GM18861 (cell line): ENCODE measurements around the gene RGL1.

Source experiments
- ATAC-seq: cut with Tn5 transposase; IDR thresholded peaks from one replicate; pipeline ENCODE4 v1.9.1; 2021; ENCODE audit not compliant: unreplicated experiment

The RGL1 gene

DNA sequence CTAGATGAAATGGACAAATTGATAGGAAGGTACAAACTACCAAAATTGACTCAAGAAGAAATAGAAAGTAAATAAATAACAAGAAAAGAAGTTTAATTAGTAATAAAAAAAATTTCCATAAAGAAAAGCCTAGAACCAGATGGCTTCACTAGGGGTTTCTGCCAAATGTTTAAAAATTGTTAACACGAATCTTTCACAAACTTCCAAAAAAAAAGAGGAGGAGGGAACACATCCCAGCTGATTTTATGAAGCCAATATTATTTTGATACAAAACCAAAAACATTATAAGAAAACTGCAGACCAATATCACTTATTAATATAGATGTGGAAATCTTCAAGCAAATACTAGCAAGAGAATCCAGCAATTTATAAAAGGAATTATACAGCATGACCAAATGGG is 143.1 kb downstream of the RGL1 start:
- no peak for ATAC-seq

DNA sequence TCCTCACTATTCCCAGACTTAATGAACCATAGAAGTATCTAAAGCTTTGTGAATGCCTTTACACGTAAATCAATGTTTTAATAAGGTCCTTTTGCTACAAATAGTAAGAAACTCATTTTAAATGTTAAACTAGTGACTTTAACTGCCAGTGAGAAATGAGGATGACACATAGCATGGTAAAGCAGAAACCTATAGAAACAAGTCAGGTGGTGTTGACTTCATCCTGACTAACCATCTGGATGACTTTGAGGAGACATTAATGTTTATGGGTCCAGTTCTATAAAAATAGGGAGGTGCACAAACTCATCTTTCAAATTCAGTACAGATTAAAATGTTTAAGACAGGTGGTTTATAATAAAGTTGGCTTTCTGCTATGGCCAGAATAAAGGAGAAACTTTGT is 147.2 kb downstream of the RGL1 start:
- no peak for ATAC-seq

DNA sequence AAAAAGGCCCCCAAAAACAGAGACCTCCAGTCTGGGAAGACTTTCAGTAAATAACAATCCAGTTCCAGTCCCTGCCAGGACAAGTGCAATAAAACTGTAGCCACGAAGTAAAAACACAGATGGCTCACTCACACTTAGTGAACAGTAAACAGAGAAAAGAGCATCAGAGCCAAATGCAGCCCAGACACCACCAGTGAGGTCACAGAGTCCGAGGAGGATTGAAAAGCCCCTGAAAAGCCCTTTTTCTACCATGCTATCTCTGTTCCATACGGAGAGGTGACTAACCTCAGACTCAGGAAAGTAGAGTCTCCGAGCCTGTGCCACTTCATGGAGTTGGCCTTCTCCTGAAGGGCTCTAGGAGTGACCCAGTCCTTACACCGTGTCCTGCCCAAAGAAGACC is 148.1 kb downstream of the RGL1 start:
- no peak for ATAC-seq

DNA sequence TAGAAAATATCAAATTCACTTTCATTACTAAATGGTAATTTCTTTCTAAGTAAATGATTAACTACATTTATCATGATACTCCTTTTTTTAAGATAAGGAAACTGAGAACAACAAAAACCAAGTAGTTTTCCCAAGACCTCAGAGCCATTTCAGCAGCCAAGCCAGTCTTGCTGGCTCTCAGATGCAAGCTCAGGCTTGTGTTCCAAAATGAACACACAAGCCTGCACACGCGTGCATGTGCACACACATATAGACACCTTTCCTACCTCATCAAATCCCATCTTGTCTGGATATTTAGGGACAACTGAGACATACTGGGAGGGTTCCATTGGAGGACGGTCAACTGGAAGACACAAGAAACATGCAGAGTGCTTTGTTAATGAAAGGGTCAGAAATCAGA is 149.6 kb downstream of the RGL1 start:
- no peak for ATAC-seq

DNA sequence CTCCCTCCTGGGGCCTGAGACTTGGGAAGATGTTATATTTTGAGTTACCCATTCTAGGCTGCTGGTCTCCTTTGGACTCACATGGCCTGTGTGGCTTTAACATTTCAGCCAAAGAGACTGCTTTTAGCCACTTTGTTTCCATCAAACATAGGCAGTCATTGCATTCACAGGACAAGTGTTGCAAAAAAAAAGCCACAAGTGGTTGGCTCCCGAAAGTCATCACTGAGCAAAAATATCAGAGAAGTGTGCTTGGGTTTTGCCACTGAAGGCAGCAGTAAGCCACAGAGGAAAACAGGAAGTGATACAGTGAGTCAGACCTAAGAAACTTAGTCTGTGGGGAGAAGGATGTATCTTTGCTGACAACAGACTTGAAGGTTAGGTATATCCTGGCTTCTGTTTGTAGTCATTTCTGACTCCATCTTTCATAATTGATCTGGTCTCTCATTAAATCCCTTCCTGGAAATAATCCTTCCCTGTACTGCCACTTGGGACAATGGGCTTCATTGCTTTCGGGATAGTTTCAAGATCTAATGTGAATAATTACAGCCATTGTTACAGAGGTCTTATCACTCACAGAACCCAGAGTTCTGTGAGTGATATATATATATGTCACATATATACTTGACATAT is 151.8 kb downstream of the RGL1 start:
- ATAC-seq = peak; percentile 99

DNA sequence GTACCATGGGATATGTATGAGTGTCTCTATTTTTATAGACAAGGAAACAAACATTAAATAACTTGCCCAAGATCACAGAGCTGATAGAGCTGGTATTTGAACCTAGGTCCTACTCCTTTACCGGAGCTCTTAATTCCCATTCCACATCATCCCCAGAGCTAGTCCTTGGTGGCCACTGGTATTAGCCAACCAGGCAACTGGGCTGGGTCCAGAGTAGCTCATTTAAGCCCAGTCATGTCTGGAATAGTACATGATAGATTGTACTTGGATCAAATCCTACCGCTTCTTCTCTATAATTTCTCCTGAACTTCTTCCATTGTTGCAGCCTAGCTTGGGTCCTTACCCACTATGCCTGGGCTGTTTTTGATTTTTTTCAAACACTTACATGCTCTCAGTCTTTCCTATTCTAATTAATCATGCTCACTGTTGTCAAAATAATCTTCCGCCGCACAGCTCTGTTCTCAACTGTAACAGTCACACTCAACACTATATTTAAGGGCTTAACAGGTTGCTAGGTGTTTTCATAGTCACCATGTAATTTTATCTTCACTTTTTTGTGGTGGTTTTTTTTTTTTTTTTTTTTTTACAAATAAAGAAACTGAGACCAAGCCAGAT is 152.4 kb downstream of the RGL1 start:
- no peak for ATAC-seq

DNA sequence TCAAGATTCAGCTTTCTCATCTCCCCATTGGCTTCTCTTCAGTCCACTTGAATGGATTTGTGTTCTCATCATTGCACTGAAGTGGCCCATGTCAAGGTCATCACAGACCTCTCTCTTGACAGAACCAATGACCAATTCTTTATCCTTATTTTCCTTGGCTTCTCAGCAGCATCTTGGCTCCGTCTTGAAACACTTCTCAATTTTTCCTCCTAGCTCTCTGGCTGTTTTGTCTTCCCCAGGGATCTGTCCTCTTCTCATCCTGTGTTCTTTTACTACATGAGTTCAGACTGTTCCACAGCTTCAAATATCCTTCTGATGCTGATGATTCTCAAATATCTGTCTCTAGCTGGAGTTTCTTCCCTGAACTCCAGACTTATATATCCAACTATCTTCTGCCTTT is 154.0 kb downstream of the RGL1 start:
- ATAC-seq = no peak

DNA sequence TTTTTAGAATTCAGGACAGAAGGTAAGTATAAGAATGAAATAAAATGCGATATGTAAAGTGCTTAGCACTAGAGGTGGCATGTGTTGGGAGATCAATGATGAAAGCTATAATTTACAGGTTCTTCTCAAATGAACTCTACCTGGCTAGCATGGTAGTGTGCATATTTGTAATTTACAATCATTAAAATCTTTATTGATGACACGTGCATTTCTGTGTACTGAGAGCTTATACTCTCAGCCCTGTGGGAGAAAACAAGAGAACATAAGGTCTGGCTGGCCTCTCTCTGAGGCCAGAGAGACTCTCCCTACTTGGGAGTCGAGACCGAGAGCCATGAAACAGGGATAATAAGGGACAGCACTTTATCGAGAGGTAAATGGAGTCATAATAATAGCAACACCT is 156.2 kb downstream of the RGL1 start:
- ATAC-seq = no peak

DNA sequence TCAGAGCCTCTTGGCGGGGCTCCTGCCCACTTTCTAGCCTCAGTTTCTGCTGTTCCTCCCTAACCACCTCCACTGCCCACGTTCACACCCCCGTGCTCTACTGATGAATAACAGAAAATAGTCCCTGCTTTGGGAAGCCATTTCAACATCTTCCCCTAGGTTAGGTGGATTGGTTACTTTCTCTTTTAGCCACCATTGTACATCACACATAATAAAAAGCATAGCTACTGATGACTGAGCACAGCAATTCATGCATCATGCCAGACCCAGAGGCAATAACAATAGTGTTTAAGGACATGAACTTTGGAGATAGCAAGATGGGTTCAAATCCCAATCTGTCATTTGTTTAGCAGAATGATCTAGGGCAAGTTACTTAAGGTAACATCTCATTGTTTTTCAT is 158.0 kb downstream of the RGL1 start:
- no peak for ATAC-seq

- no peak for ATAC-seq
Measured at GRCh38 chr1:183965726-183966125, 160.8 kb downstream of the RGL1 start.

DNA sequence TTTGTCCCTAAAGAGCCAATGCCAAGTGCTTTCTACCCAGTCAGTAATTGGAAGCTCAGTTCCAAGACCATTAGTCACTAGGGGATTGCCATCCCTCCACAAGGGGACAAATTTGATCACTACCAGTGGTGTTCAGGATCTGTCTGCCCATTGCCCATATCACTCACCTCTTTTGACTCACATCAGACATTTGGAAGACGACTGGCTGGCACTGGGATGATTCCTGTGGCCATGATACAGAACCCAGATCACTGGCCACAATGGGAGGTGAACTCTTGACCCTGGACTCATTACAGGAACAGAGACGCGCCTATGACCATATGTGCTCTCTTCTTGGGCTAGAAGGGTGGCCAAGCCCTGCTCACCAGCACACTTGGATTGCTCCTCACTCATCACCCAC is 161.6 kb downstream of the RGL1 start:
- ATAC-seq = no peak

DNA sequence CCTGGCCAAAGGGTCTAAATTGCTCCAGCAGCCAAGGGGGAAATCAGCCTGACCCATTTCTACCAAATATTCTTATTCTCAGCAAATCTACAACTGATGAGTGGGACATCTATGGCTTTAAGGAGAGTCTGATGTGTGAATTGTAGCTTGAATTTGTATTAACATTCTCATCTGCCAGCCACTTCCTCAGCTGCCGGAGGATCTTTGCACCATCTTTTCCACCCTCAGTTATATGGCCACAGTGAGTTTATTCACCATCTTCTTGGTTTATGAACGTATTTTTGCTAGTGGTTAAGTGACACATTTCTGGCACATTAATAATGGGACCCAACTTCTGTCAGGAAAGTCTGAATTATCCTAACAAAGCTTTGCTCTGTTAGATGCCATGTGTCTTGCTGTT is 163.0 kb downstream of the RGL1 start:
- no peak for ATAC-seq

DNA sequence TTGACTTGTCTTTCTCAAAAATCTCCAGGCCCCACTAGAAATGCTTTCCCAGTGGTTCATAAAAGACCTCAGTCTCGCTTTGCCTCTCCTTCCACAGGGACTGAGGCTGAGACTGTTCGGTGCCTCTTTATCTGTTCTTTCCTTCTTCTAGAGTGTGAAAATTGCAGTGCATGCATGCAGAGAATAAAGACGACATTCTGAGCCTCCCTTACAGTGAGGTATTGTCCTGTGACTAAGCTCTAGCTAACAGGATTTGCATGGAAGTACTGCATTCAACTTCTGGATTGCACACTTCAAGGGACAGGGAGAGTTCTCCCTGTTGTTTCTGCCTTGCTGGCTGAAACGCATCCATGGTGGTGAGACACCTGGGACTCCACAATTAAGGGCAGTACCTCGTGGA is 163.5 kb downstream of the RGL1 start:
- ATAC-seq = no peak

- no peak for ATAC-seq
Measured at GRCh38 chr1:183970516-183971300, 165.8 kb downstream of the RGL1 start.

DNA sequence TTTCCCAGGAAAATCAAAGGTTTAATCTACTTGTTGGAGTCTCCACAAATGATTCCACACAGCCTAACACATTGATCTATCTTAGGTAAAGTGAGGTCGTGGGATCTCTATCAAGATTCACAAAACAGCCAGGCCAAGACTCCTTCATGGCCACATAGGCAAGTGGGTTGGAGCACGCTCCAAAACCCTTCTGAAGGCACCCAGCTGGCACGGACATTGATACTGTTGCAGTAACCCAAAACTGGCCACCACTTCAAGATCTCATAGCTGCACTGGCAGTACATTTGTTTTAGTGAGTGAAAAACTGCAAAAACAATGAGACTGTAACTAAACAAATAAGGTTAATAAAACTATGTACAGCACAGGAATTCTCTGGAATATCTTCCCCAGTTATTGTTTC is 170.7 kb downstream of the RGL1 start:
- ATAC-seq = no peak

DNA sequence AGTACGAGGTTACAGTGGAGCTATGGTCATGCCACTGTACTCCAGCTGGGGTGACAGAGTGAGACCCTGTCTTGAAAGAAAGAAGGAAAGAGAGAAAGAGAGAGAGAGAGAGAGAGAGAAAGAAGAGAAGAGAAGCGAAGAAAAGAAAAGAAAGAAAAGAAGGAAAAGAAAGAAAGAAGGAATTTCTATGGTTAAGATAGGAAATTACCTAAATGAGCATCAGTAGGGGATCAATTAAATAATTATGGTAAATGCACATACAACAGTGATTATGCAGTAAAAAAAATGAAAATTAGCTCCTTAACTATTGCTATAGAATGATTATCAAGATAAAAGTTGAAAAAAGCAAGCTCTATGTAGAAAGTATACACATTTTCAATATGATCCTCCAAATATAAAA is 172.8 kb downstream of the RGL1 start:
- ATAC-seq = no peak
